CD4-positive, CD25-positive, alpha-beta regulatory T cell (primary cell): ENCODE measurements around the gene SCN8A. TPM values are rescaled to one million over a fixed set of nuclear protein-coding genes. Genes with fewer than 3 reads are reported as not detected.

Experiments used
- ATAC-seq, 2 donors: fragments of 150-1000 bp; cut with Tn5 transposase; one replicate each; pipeline ENCODE4 v1.10.0; 2021; ENCODE audit warnings: low read depth in 2 of 2, moderate number of reproducible peaks in 2 of 2, moderate library complexity in 1 of 2
- DNase-seq, 3 donors: peaks; one replicate each; pipeline versions ENCODE4 v3.0.0 to v3.0.0-alpha.2; 2012 to 2022; ENCODE audit warnings: mixed read lengths in 1 of 3
- H3K27ac ChIP-seq: one replicate; pipeline ENCODE4 v1.7.0; 2013; ENCODE audit warnings: mild to moderate bottlenecking, low read length; ENCODE audit not compliant: insufficient read depth, poor library complexity, severe bottlenecking
- H3K27me3 ChIP-seq: one replicate; pipeline ENCODE4 v1.7.0; 2013; ENCODE audit warnings: low read length; ENCODE audit not compliant: control insufficient read depth, insufficient read depth
- H3K36me3 ChIP-seq: one replicate; pipeline ENCODE4 v1.7.0; 2013; ENCODE audit warnings: mild to moderate bottlenecking, low read length, moderate library complexity; ENCODE audit not compliant: control insufficient read depth, insufficient read depth
- H3K4me1 ChIP-seq: 2 replicates; pipeline ENCODE4 v1.7.0; 2013; ENCODE audit warnings: mild to moderate bottlenecking, low read length; ENCODE audit not compliant: insufficient read depth, control insufficient read depth, poor library complexity, severe bottlenecking
- H3K4me3 ChIP-seq: one replicate; pipeline ENCODE4 v1.7.0; 2013; ENCODE audit warnings: low read depth, mild to moderate bottlenecking, low read length, moderate library complexity
- H3K9me3 ChIP-seq, 2 experiments: 1 replicate in 1 of 2; 2 replicates in 1 of 2; pipeline ENCODE4 v1.7.0; 2013; ENCODE audit warnings: low read length in 2 of 2, mild to moderate bottlenecking in 1 of 2, moderate library complexity in 1 of 2; ENCODE audit not compliant: control insufficient read depth in 2 of 2
- H3K27ac Mint-ChIP-seq, 3 donors: one replicate each; pipeline ENCODE4 v1.8.0; 2020 to 2022; ENCODE audit warnings: mild to moderate bottlenecking in 3 of 3, mixed read lengths in 3 of 3, moderate library complexity in 2 of 3
- H3K27me3 Mint-ChIP-seq: one replicate; pipeline ENCODE4 v1.8.0; 2022; ENCODE audit warnings: mild to moderate bottlenecking, mixed read lengths
- H3K36me3 Mint-ChIP-seq: one replicate; pipeline ENCODE4 v1.8.0; 2020; ENCODE audit warnings: mixed read lengths
- H3K4me1 Mint-ChIP-seq, 4 donors: one replicate each; pipeline ENCODE4 v1.8.0; 2020 to 2022; ENCODE audit warnings: mixed read lengths in 4 of 4, mild to moderate bottlenecking in 1 of 4
- H3K4me3 Mint-ChIP-seq, 4 donors: one replicate each; pipeline ENCODE4 v1.8.0; 2020 to 2022; ENCODE audit warnings: mild to moderate bottlenecking in 4 of 4, mixed read lengths in 4 of 4, moderate library complexity in 3 of 4
- H3K9me3 Mint-ChIP-seq, 7 donors: one replicate each; pipeline ENCODE4 v1.8.0; 2020 to 2022; ENCODE audit warnings: mixed read lengths in 7 of 7, mild to moderate bottlenecking in 3 of 7, moderate library complexity in 2 of 7
- polyA plus RNA-seq, 4 donors: library from polyadenylated mRNA; unstranded; fragments of 300-500 nt; fragmentation: Illumina TruSeq; gene quantifications; one replicate each; pipeline ENCODE4 v1.2.3, GENCODE V29; 2021
- total RNA-seq: library from RNA; stranded (reverse); gene quantifications from one replicate; pipeline ENCODE4 v1.2.3, GENCODE V29; 2022

Gene SCN8A
- total and polyA plus RNA-seq, 5 donors from 2014 or later: 0.30 to 1.1 (median 0.61) TPM

DNA sequence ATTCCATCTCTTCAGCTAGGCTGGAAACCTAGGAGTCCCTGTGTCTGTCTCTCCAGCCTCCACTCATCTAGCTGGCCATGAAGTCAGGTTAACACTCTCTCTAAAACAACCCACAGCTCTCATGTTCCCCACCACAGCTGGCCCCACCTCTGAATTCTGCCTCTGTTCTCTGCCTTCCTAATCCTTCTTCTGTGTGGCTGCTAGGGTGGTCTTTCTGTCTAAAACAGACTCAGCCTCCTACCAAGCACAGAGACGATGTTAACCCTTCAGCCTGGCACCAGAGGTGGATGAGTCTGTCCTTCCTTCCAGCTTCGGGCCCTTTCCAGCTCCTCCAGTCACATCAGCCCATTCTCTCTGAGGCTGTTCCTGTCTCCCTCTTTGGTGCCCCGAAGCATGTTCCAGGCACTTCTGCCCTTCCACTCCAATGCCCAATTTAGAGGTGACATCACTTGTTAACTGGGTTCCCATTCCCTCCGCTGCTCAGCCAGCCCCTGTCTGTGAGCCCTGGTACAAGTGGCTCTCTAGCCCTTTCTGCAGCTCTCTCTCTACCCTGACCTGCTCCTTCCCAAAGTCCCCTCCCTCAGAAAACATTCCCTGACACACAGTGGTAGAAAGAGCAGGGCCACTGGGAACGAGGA, 248.4 kb downstream of the SCN8A start:
- H3K27ac ChIP-seq: no peak overlapping the region
- H3K9me3 ChIP-seq: no peaks in the 10 kb centered on the region
- Mint-ChIP-seq H3K27me3 (peaks cover 42% of the 10 kb centered on the region), H3K27ac (no peak overlapping the region), H3K9me3 (no peaks in the 10 kb centered on the region), H3K4me1 (no peaks in the 10 kb centered on the region), H3K4me3 (no peak overlapping the region), H3K36me3 (peaks cover 3% of the 10 kb centered on the region)
- DNase-seq: no peak
- H3K36me3 ChIP-seq: no peaks in the 10 kb centered on the region
- H3K27me3 ChIP-seq: peaks cover 5% of the 10 kb centered on the region
- no peak for ATAC-seq
- no peaks in the 10 kb centered on the region for H3K4me1 ChIP-seq
- H3K4me3 ChIP-seq: no peak overlapping the region

- Histone ChIP-seq H3K36me3 (no peaks in the 10 kb centered on the region), H3K4me3 (no peak overlapping the region), H3K4me1 (no peaks in the 10 kb centered on the region), H3K9me3 (no peaks in the 10 kb centered on the region), H3K27ac (no peak overlapping the region), H3K27me3 (peaks cover 7% of the 10 kb centered on the region)
- DNase-seq: no peak
- Mint-ChIP-seq H3K27ac (no peak overlapping the region), H3K4me1 (peaks cover 0 to 1% (median 0%) of the 10 kb centered on the region in 4 donors), H3K9me3 (no peaks in the 10 kb centered on the region), H3K27me3 (peaks cover 49% of the 10 kb centered on the region), H3K36me3 (peaks cover 4% of the 10 kb centered on the region), H3K4me3 (no peak overlapping the region)
- ATAC-seq: no peak
Measured at GRCh38 chr12:51840966-51841365, 249.9 kb downstream of the SCN8A start.

DNA sequence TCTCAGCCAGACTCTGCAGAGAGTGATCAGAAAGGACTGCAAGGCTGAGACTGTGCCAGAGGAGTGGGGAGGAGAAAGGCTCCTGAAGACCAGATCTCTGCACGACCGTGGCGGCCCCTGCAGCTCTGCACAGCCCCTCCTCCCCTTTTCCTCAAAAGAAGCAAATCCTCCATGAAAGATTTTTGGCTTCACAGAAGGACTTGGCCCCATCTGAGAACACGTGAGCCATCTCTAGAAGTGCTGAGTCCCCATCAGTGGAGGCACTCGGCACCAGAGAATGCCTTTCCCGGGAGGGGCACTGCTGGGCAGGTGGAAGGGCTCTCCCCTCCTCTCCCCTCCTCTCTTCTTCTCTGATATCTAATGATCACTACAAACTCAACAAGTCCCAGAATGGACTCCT, 250.7 kb downstream of the SCN8A start:
- H3K9me3 Mint-ChIP-seq: no peaks in the 10 kb centered on the region
- ATAC-seq: no peak
- H3K4me1 Mint-ChIP-seq: peaks cover 0 to 7% (median under 1%) of the 10 kb centered on the region in 4 donors

GRCh38 chr12:51844854-51845253, 253.8 kb downstream of the SCN8A start:
- H3K27me3 Mint-ChIP-seq: peaks cover 59% of the 10 kb centered on the region

More for the DNA sequence above, 250.7 kb downstream of the SCN8A start:
- no peaks in the 10 kb centered on the region for H3K36me3 ChIP-seq
- peaks cover 56% of the 10 kb centered on the region for H3K27me3 Mint-ChIP-seq
- H3K4me3 ChIP-seq: no peak overlapping the region
- peaks cover 9% of the 10 kb centered on the region for H3K27me3 ChIP-seq
- H3K36me3 Mint-ChIP-seq: peaks cover 4% of the 10 kb centered on the region
- H3K27ac Mint-ChIP-seq: no peak overlapping the region
- no peaks in the 10 kb centered on the region for H3K4me1 ChIP-seq
- H3K27ac ChIP-seq: no peak overlapping the region
- no peaks in the 10 kb centered on the region for H3K9me3 ChIP-seq
- no peak for DNase-seq
- no peak overlapping the region for H3K4me3 Mint-ChIP-seq

DNA sequence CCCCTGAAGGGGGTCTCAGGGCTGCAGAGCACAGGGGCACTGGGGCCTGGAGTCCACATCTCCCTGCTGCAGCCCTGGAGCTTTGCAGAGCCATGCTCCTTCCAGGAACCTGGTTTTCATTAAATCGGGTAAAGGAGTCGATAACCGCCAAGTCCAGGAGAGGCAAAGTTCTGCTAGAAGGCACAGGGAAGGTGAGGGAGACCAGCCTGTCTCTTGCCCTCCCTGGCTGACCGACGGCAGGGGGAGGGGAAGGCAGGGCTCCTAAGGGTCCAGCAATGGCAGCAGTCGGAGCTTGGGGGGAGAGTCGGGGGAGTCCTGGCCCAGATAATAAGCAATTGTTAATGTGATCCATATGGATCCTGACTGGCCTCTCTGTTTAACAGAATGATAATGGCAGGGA, 254.4 kb downstream of the SCN8A start:
- Histone ChIP-seq H3K27me3 (peaks cover 9% of the 10 kb centered on the region), H3K27ac (no peak overlapping the region), H3K4me3 (no peak overlapping the region), H3K9me3 (no peaks in the 10 kb centered on the region), H3K36me3 (no peaks in the 10 kb centered on the region), H3K4me1 (peaks cover 13% of the 10 kb centered on the region)
- ATAC-seq (no peak), DNase-seq (no peak)
- Mint-ChIP-seq H3K4me3 (peak overlapping the region in 1 of 4 donors; percentile 39), H3K27ac (peak overlapping the region in 1 of 3 donors; percentile 79), H3K4me1 (peaks cover 0 to 11% (median under 1%) of the 10 kb centered on the region in 4 donors), H3K36me3 (peaks cover 4% of the 10 kb centered on the region), H3K9me3 (no peaks in the 10 kb centered on the region), H3K27me3 (peaks cover 65% of the 10 kb centered on the region)

More at GRCh38 chr12:51844854-51845253, 253.8 kb downstream of the SCN8A start:
- no peak overlapping the region for H3K27ac ChIP-seq
- no peaks in the 10 kb centered on the region for H3K9me3 ChIP-seq
- H3K4me1 ChIP-seq: peaks cover 13% of the 10 kb centered on the region
- Mint-ChIP-seq H3K36me3 (peaks cover 4% of the 10 kb centered on the region), H3K4me1 (peaks cover 0 to 11% (median under 1%) of the 10 kb centered on the region in 4 donors), H3K27ac (no peak overlapping the region), H3K9me3 (no peaks in the 10 kb centered on the region), H3K4me3 (peak overlapping the region in 1 of 4 donors; percentile 46)
- ATAC-seq: no peak
- DNase-seq: no peak
- H3K27me3 ChIP-seq: peaks cover 9% of the 10 kb centered on the region
- H3K36me3 ChIP-seq: no peaks in the 10 kb centered on the region
- no peak overlapping the region for H3K4me3 ChIP-seq

- Histone ChIP-seq H3K4me1 (peaks cover 13% of the 10 kb centered on the region), H3K4me3 (no peak overlapping the region), H3K27ac (no peak overlapping the region), H3K9me3 (no peaks in the 10 kb centered on the region), H3K27me3 (peaks cover 9% of the 10 kb centered on the region), H3K36me3 (no peaks in the 10 kb centered on the region)
- Mint-ChIP-seq H3K36me3 (peaks cover 4% of the 10 kb centered on the region), H3K9me3 (no peaks in the 10 kb centered on the region), H3K4me1 (peaks cover 0 to 15% (median under 1%) of the 10 kb centered on the region in 4 donors), H3K4me3 (peak overlapping the region in 3 of 4 donors; percentile 65 to 86 (median 71)), H3K27me3 (peaks cover 72% of the 10 kb centered on the region), H3K27ac (no peak overlapping the region)
- no peak for ATAC-seq
- DNase-seq: no peak
Measured at GRCh38 chr12:51846271-51846691, 255.2 kb downstream of the SCN8A start.

GRCh38 chr12:51846911-51847642, 256.0 kb downstream of the SCN8A start:
- H3K27me3 Mint-ChIP-seq: peaks cover 72% of the 10 kb centered on the region

More at GRCh38 chr12:51846911-51847642, 256.0 kb downstream of the SCN8A start:
- Mint-ChIP-seq H3K27ac (peak overlapping the region in 1 of 3 donors; percentile 24), H3K4me3 (peak overlapping the region; percentile 71 to 86 (median 78)), H3K4me1 (peaks cover 0 to 17% (median under 1%) of the 10 kb centered on the region in 4 donors), H3K36me3 (peaks cover 4% of the 10 kb centered on the region), H3K9me3 (no peaks in the 10 kb centered on the region)
- Histone ChIP-seq H3K4me3 (no peak overlapping the region), H3K9me3 (no peaks in the 10 kb centered on the region), H3K27me3 (peaks cover 9% of the 10 kb centered on the region), H3K27ac (no peak overlapping the region), H3K36me3 (no peaks in the 10 kb centered on the region), H3K4me1 (peaks cover 13% of the 10 kb centered on the region)
- ATAC-seq (no peak), DNase-seq (peak in 1 of 3 donors; percentile 13)
